SK-MEL-5 (cell line): Measurements from ENCODE around the gene ZNF70. TPM values are rescaled to one million over a fixed set of nuclear protein-coding genes. Genes with fewer than 3 reads are reported as not detected.

ENCODE experiments used
- DNase-seq: peaks from one replicate; pipeline ENCODE4 v3.0.0-alpha.2; 2016; ENCODE audit warnings: low read depth, low spot score
- in situ Hi-C: cut with HindIII; loops from 2 replicates; pipeline ENCODE4 v1.10.0; 2016; ENCODE audit warnings: low sequenced_read_pairs, high pct_unique_total_duplicates, low pct_unique_long_range_greater_than_20kb
- total RNA-seq: library from RNA; depleted of rRNA; stranded (reverse); fragments of >200 nt; shearing (Covaris generic); gene quantifications from 2 replicates; pipeline ENCODE4 v1.2.3, GENCODE V29; 2014

Gene ZNF70
- total RNA-seq, 1 experiment from 2014 or later: 5.7 TPM

GRCh38 chr22:23767303-23767672, 16.4 kb upstream of the ZNF70 start:
- no peak for DNase-seq
- in situ Hi-C loops: no loop called here

- no peak for DNase-seq
- in situ Hi-C loops: no loop called here
These were observed 14.3 kb upstream of the ZNF70 start for GRCh38 chr22:23764899-23765881.

DNA sequence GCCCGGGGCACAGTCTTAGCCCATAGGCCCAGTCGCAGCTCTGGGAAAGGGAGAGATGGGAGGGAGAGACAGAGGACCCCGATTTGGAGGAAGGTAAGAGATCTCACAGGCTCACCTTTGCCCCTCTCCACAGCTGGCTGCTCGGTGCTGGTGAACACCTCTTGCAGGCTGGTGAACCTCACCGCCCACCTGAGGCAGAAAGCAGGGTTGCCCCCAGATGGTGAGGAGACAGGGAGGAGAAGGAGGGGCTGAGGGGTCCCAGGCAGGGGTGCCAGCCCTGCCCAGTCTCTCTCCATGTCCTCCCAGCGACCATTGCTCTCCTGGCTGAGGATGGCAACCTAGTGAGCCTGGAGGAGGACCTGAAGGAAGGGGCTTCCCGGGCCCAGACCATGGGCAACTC, 13.0 kb upstream of the ZNF70 start:
- DNase-seq: no peak
- in situ Hi-C loops: no loop called here

GRCh38 chr22:23763579-23763945, 12.7 kb upstream of the ZNF70 start:
- DNase-seq: no peak
- in situ Hi-C loops: no loop called here

DNA sequence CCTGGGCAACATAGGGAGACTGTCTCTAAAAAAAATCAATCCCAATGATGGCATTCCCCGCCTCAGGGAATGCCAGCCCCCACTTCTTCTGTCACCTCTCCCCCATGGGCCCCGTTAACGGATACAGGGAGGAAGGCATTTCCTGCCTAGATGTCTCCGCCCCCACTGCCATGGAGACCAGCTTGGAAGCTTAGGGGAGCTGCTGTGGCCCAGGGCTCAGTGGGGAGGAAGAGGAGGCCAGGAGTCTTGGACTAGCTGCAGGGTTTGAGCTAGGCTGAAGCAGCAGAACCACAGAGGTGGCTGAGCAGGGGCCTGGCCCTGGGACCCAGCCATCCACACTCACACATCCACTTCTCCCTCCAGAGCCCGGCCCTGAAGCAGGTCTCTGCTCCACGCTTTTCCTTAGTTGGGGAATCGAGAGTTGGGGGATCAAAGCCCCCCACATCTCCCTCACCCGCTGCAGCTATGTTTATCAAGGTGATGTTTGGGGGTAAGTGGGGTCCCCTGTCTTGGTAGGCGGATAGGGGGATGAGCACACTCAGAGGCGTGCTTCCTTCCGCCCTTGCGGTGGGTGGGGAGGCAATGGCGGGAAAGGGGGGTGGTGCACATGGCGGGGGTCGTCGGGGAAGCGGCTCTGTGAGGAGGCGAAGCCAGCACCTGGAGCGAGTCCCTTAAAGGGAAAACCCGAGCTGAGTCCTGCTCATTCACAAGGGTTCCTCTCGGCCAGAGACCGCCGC, 12.1 kb upstream of the ZNF70 start, which contains the start of gene C22orf15:
Gene C22orf15 (plus strand): TSS at position 149 of the 737 bp plus-strand sequence. CDS start 317 bp downstream, at position 466.
- no peak for DNase-seq
- in situ Hi-C loops: no loop called here

GRCh38 chr22:23760056-23760455, 9.1 kb upstream of the ZNF70 start:
- no peak for DNase-seq
- in situ Hi-C loops: no loop called here

DNA sequence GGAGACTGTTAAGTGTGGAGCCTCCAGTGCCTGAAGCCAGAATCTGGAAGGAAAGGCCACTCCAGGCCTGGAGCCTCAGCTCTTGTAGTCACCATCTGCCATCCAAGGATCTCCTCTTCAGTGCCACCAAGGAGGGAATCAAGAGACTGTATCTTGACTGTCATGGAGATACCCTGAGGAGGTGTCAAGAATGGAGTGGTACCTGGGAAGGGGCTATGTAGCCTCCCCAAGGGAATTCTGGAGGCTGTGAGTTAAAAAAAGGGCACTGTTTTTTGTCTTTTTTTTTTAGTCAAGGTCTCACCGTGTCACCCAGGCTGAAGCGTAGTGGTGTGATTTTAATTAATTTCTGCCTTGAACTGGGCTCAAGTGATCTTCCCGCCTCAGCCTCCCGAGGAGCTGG, 8.7 kb upstream of the ZNF70 start:
- in situ Hi-C loops: no loop called here
- DNase-seq: no peak

DNA sequence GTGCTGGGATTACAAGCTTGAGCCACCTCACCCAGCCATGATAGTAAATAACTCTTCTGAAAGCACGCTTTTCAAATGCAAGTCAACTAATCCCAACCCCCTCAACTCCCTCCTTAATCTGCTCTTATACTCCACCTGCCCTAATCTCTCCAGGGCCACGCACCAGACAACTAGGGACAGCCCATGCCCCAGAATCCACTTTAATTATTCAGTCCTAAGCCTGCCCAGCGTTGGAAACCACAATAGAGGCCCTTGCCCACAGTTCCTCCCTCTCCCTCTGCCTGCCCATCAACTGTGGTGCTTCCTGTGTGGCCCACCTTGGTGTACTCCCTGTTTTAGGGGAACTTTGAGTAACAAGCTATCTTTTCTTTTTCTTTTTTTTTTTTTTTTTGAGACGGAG, 6.0 kb upstream of the ZNF70 start:
- in situ Hi-C loops: no loop called here
- DNase-seq: no peak

GRCh38 chr22:23755711-23756110, 4.8 kb upstream of the ZNF70 start:
- no peak for DNase-seq
- in situ Hi-C loops: no loop called here

GRCh38 chr22:23754980-23755636, 4.2 kb upstream of the ZNF70 start:
- DNase-seq: no peak
- in situ Hi-C loops: no loop called here

DNA sequence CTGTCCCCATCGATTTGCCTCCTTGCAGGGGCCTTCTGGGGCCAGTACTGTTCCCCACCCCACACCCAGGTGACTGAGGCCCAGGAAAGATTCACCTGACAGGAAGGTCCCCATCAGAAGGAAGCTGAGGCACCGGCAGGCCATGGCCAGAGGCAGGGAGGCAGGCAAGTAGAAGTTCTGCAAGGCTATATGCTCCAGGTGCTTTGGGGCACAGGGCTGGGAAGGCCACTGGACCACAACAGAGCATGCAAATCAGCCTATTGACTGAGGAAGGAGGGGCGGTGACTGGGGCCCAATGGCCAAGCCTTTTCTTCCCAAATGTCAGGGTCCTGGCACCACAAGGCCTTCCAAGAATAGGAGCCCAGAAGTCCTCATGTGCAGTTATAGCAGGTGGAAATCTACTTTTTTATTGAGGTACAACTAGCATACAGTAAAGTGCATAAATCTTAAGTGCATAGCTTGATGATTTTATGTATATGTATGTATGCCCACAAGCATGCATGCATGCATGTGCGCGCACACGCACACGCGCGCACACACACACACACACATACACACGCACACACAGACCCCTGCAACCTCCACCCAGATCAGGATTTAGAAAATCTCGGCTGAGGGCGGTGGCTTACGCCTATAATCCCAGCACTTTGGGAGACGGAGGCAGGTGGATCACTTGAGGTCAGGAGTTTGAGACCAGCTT, 3.5 kb upstream of the ZNF70 start, which contains the start of gene VPREB3:
Gene VPREB3 (minus strand): TSS at position 206 of the 700 bp plus-strand sequence. CDS start 62 bp downstream, at position 144.
- in situ Hi-C loops: no loop called here
- no peak for DNase-seq

DNA sequence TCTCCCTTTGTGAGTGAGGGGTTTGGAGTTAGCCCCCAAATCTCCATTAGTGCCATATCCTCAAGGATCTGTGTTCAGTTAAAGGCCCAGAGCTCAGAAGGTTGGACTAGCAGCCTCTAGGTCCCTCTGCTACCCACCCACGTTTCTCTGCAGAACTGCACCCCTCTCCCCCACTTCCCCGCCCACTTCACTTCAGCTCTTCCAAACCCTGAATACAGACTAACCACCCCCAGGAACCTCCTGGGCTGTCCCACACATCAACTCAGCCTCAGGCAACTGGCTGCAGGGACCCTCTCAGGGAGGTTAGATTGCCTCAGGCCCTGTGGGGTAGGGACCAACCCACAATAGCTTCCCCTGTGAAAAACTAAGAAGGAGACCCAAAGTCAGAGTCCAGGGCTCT, 2.5 kb upstream of the ZNF70 start:
- in situ Hi-C loops: no loop called here
- no peak for DNase-seq

DNA sequence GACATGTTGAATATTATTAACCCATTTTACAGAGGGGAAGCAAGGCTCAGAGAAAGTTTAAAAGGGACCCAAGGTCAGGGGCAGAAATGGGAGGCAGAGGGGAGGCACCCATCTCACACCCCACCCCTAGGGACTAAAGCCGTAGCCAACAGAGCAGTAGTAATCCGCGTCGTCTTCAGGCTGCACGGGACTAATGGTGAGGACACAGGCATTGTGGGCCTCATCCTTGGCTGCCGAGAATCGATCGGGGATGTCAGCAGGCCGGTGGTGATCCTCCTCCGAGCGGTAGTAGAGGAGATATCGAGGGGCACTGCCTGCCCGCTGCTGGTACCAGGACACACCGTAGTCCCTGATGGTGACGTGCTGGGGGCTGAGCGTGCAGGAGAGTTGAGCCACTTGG, 1.8 kb upstream of the ZNF70 start:
- in situ Hi-C loops: no loop called here
- no peak for DNase-seq

- DNase-seq: no peak
- in situ Hi-C loops: no loop called here
These were observed 1.3 kb upstream of the ZNF70 start for GRCh38 chr22:23752090-23752691.

DNA sequence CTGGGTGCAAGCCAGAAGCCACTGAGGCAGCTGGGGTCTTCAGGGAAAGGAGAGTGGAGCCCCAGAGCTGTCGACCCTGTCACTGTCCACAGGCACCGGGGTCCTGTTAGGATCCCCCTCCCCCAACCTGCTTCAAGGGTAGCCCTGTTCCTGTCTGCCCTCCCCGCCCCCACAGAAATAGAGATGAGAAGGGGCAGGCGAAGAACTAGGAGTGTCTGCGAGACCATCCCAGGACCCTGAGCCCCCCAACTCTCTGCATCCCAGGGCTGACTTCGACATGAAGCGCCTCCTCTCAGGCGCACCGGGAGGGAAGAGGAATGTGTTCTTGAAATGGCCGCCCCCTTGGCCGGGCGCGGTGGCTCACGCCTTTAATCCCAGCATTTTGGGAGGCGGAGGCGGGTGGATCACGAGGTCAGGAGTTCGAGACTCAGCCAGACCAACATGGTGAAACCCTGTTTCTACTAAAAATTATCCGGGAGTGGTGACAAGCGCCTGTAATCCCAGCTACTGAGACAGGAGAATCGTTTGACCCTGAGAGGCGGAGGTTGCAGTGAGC, 607 bp upstream of the ZNF70 start:
- in situ Hi-C loops: no loop called here
- peak; percentile 47 for DNase-seq

DNA sequence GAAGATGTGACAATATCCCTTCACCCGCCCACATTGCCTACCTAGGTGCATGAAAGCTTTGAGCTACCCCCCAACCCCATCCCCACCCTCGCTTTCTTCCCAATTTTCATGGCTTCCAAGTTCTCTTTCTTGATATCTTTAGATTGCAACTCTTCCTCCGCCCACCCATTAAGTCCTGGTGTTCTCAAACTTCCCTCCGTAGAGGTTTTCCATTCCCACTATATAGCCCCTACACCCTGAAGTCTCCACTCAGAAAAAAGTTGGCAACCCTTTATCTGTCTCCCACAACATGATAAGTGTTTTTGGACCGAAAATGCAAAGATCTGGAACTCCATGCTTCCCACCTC, 572 bp downstream of the ZNF70 start:
- in situ Hi-C loops: no loop called here
- no peak for DNase-seq

GRCh38 chr22:23749841-23750301, 1.0 kb downstream of the ZNF70 start:
- in situ Hi-C loops: no loop called here
- DNase-seq: no peak
